CD14-positive monocyte (primary cell): Measurements from ENCODE around the gene FRS3. TPM values are rescaled to one million over a fixed set of nuclear protein-coding genes. Genes with fewer than 3 reads are reported as not detected.
"Not testable (repeated sequence)": the region's sequence is repeated elsewhere in the genome, so short reads cannot be mapped to it uniquely, and the experiment has no call there.

Source experiments
- DNase-seq, 3 donors: peaks; one replicate each; pipeline ENCODE4 v3.0.0-alpha.2; 2011 to 2022
- H2AFZ ChIP-seq: 2 replicates; pipeline ENCODE4 v1.6.0; 2012; ENCODE audit warnings: mild to moderate bottlenecking, low read depth, low read length, inconsistent platforms; ENCODE audit not compliant: insufficient read depth, poor library complexity, severe bottlenecking
- H3K27ac ChIP-seq, 2 donors: 1 replicate in 1 of 2; 2 replicates in 1 of 2; pipeline ENCODE4 v1.5.1; 2012 to 2013; ENCODE audit warnings: low read length in 2 of 2, control low read depth in 1 of 2, inconsistent platforms in 1 of 2, low read depth in 1 of 2, mild to moderate bottlenecking in 1 of 2
- H3K27me3 ChIP-seq, 2 donors: one replicate each; pipeline versions ENCODE4 v1.6.0 to v1.6.1; 2011 to 2013; ENCODE audit warnings: low read length in 2 of 2; ENCODE audit not compliant: control insufficient read depth in 2 of 2, insufficient read depth in 2 of 2
- H3K36me3 ChIP-seq, 2 donors: replicated peaks in 1 of 2; 1 replicate in 1 of 2; 2 replicates in 1 of 2; pipeline versions ENCODE4 v1.5.1 to v1.6.1; 2012 to 2013; ENCODE audit warnings: low read length in 2 of 2, control low read depth in 1 of 2, inconsistent platforms in 1 of 2, mild to moderate bottlenecking in 1 of 2; ENCODE audit not compliant: insufficient read depth in 2 of 2, control insufficient read depth in 1 of 2
- H3K4me1 ChIP-seq, 2 donors: 1 replicate in 1 of 2; 2 replicates in 1 of 2; pipeline versions ENCODE4 v1.5.1 to v1.6.1; 2012 to 2013; ENCODE audit warnings: low read length in 2 of 2, control low read depth in 1 of 2, inconsistent platforms in 1 of 2, mild to moderate bottlenecking in 1 of 2, moderate library complexity in 1 of 2; ENCODE audit not compliant: insufficient read depth in 2 of 2, control insufficient read depth in 1 of 2
- H3K4me2 ChIP-seq: replicated peaks from 2 replicates; pipeline ENCODE3; 2012; ENCODE audit warnings: low read length, moderate library complexity, mild to moderate bottlenecking; ENCODE audit not compliant: poor library complexity, severe bottlenecking; ENCODE audit errors: extremely low read depth
- H3K4me3 ChIP-seq, 3 experiments: fragments of 200-600 bp in 1 of 3; sonication (generic) in 1 of 3; replicated peaks in 1 of 3; 1 replicate in 2 of 3; 2 replicates in 1 of 3; pipeline ENCODE4 v1.5.1; 2011 to 2013; ENCODE audit warnings: low read length in 3 of 3, mild to moderate bottlenecking in 3 of 3, control low read depth in 2 of 3, low read depth in 2 of 3, inconsistent platforms in 1 of 3, moderate library complexity in 1 of 3
- H3K79me2 ChIP-seq: 2 replicates; pipeline ENCODE4 v1.6.0; 2012; ENCODE audit warnings: mild to moderate bottlenecking, control low read depth, inconsistent platforms, low read length, moderate library complexity; ENCODE audit not compliant: insufficient read depth
- H3K9ac ChIP-seq: 2 replicates; pipeline ENCODE4 v1.6.0; 2017; ENCODE audit warnings: low read length, mild to moderate bottlenecking; ENCODE audit not compliant: insufficient read depth, poor library complexity, severe bottlenecking
- H3K9me3 ChIP-seq, 2 donors: replicated peaks in 1 of 2; 1 replicate in 1 of 2; 2 replicates in 1 of 2; pipeline versions ENCODE4 v1.5.1 to v1.6.1; 2012 to 2013; ENCODE audit warnings: low read length in 2 of 2, control low read depth in 1 of 2; ENCODE audit not compliant: control insufficient read depth in 1 of 2, insufficient read depth in 1 of 2
- H4K20me1 ChIP-seq: 2 replicates; pipeline ENCODE4 v1.6.0; 2012; ENCODE audit warnings: mild to moderate bottlenecking, low read length, control low read depth, moderate library complexity; ENCODE audit not compliant: insufficient read depth
- H3K27ac Mint-ChIP-seq, 7 donors: one replicate each; pipeline ENCODE4 v1.8.0; 2020; ENCODE audit warnings: mild to moderate bottlenecking in 7 of 7, mixed read lengths in 7 of 7, moderate library complexity in 6 of 7, inconsistent platforms in 2 of 7
- H3K27me3 Mint-ChIP-seq, 3 donors: one replicate each; pipeline ENCODE4 v1.8.0; 2021 to 2022; ENCODE audit warnings: low read depth in 3 of 3, mild to moderate bottlenecking in 3 of 3, mixed read lengths in 3 of 3, moderate library complexity in 3 of 3, inconsistent platforms in 1 of 3
- H3K36me3 Mint-ChIP-seq, 2 donors: one replicate each; pipeline ENCODE4 v1.8.0; 2020; ENCODE audit warnings: mixed read lengths in 2 of 2, inconsistent platforms in 1 of 2, mild to moderate bottlenecking in 1 of 2
- H3K4me1 Mint-ChIP-seq: one replicate; pipeline ENCODE4 v1.8.0; 2020; ENCODE audit warnings: mild to moderate bottlenecking, mixed read lengths
- H3K4me3 Mint-ChIP-seq, 2 donors: one replicate each; pipeline ENCODE4 v1.8.0; 2020; ENCODE audit warnings: mild to moderate bottlenecking in 2 of 2, mixed read lengths in 2 of 2, moderate library complexity in 1 of 2
- H3K9me3 Mint-ChIP-seq, 7 donors: one replicate each; pipeline ENCODE4 v1.8.0; 2020 to 2022; ENCODE audit warnings: mixed read lengths in 7 of 7, mild to moderate bottlenecking in 6 of 7, moderate library complexity in 6 of 7, inconsistent platforms in 2 of 7
- WGBS: methylation state at CpG from one replicate; pipeline ENCODE4 v1.1.5; 2013; ENCODE audit warnings: missing lambda C conversion rate; ENCODE audit not compliant: insufficient coverage; 5-methylcytosine and 5-hydroxymethylcytosine counted together
- intact Hi-C, 2 donors: fragments of 100-400 bp; cut with micrococcal nuclease; formaldehyde crosslinking; loops; one replicate each; pipeline versions ENCODE4 v1.15.0 to v1.15.1; 2023
- polyA plus RNA-seq, 3 donors: library from polyadenylated mRNA; depleted of rRNA in 1 of 3; unstranded in 2 of 3; stranded (reverse) in 1 of 3; fragments of 300-500 nt in 2 of 3; fragments of >200 nt in 1 of 3; fragmentation: Illumina TruSeq in 2 of 3; gene quantifications; 1 replicate in 2 of 3; 2 replicates in 1 of 3; pipeline ENCODE4 v1.2.3, GENCODE V29; 2012 to 2021
- TF ChIP-seq, protein P1 (sequence below): fragments of 200-600 bp; IDR thresholded peaks from one replicate; pipeline ENCODE4 v1.8.0; 2022; ENCODE audit warnings: antibody characterized with exemption, mild to moderate bottlenecking

Gene FRS3
- polyA plus RNA-seq, 3 donors: 1.3 to 7.0 (median 2.6) TPM

DNA sequence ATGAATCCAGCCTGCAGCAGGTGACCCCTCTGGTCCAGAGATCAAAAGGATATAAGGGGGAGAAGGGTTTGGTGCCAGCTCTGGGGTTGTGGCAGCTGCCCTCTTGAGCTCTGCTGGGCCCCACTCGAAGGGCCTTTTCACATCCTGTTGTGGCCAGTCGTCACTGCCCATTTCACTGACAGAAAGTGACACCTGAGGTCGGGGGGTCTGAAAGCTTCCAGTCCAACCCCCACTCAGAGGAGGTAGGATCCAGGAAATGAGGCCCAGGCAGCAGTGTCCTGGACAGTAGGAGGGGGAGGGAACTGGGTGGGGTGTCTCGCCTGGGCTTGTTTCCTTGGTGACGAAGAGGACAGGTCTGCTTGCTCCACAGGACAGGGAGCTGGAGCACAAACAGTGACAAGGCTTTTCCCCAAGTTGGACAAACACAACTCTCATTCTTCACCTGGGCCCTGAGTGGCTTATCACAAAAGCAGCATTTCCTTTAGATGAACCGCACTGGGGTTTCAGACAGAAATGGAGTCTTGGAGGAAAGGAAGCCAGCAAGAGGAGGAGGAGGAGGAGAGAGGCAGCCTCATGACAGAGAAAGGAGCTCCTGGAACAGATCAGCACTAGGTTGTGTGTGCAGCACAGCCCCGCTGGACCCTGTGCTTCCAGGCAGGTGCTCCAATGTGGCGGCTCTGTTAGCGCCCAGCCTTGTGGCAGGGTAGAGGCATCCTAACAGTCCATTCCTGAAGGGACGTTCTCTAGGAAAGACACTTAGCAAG lies 11.0 kb downstream of the FRS3 start:
- Histone ChIP-seq H4K20me1 (no peaks in the 10 kb centered on the region), H3K4me1 (no peaks in the 10 kb centered on the region), H2AFZ (no peak overlapping the region), H3K27me3 (no peaks in the 10 kb centered on the region), H3K4me3 (no peak overlapping the region), H3K79me2 (no peaks in the 10 kb centered on the region), H3K4me2 (no peak overlapping the region), H3K27ac (no peak overlapping the region), H3K9ac (no peak overlapping the region), H3K9me3 (no peaks in the 10 kb centered on the region), H3K36me3 (peaks cover 28 to 44% of the 10 kb centered on the region in 2 donors)
- Mint-ChIP-seq H3K36me3 (peaks cover 37 to 45% of the 10 kb centered on the region in 2 donors), H3K4me1 (peaks cover 2% of the 10 kb centered on the region), H3K9me3 (no peaks in the 10 kb centered on the region), H3K27me3 (no peaks in the 10 kb centered on the region), H3K4me3 (no peak overlapping the region), H3K27ac (peak overlapping the region in 1 of 7 donors; percentile 19)
- no peak for DNase-seq
- intact Hi-C loops: loop anchor here in 1 of 2 donors (10.0 kb wide), 1 partner anchor 164 kb away; no protein-coding TSS in a partner anchor
- WGBS: 36% methylated on average over 9 of the region's 10 CpGs
- TF ChIP-seq, protein P1, sequence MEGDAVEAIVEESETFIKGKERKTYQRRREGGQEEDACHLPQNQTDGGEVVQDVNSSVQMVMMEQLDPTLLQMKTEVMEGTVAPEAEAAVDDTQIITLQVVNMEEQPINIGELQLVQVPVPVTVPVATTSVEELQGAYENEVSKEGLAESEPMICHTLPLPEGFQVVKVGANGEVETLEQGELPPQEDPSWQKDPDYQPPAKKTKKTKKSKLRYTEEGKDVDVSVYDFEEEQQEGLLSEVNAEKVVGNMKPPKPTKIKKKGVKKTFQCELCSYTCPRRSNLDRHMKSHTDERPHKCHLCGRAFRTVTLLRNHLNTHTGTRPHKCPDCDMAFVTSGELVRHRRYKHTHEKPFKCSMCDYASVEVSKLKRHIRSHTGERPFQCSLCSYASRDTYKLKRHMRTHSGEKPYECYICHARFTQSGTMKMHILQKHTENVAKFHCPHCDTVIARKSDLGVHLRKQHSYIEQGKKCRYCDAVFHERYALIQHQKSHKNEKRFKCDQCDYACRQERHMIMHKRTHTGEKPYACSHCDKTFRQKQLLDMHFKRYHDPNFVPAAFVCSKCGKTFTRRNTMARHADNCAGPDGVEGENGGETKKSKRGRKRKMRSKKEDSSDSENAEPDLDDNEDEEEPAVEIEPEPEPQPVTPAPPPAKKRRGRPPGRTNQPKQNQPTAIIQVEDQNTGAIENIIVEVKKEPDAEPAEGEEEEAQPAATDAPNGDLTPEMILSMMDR: no peak

GRCh38 chr6:41767112-41767833 lies 12.4 kb downstream of the FRS3 start:
- H3K4me3 Mint-ChIP-seq: no peak overlapping the region
- Histone ChIP-seq H2AFZ (no peak overlapping the region), H3K27me3 (no peaks in the 10 kb centered on the region), H4K20me1 (no peaks in the 10 kb centered on the region), H3K79me2 (no peaks in the 10 kb centered on the region), H3K9ac (no peak overlapping the region), H3K4me1 (no peaks in the 10 kb centered on the region), H3K36me3 (peaks cover 22 to 29% of the 10 kb centered on the region in 2 donors), H3K9me3 (no peaks in the 10 kb centered on the region), H3K27ac (no peak overlapping the region), H3K4me3 (no peak overlapping the region), H3K4me2 (no peak overlapping the region)
- H3K9me3 Mint-ChIP-seq: no peaks in the 10 kb centered on the region
- peaks cover 0 to 4% (median 0%) of the 10 kb centered on the region in 3 donors for H3K27me3 Mint-ChIP-seq
- TF ChIP-seq, protein P1: no peak
- 65% methylated on average over 8 of the region's 12 CpGs for WGBS
- H3K36me3 Mint-ChIP-seq: peaks cover 27 to 30% of the 10 kb centered on the region in 2 donors
- DNase-seq: no peak
- peak overlapping the region in 2 of 7 donors; percentile 46 to 77 for H3K27ac Mint-ChIP-seq
- intact Hi-C loops: loop anchor here in 1 of 2 donors (10.0 kb wide), 1 partner anchor 162 kb away; no protein-coding TSS in a partner anchor
- H3K4me1 Mint-ChIP-seq: peaks cover 2% of the 10 kb centered on the region

DNA sequence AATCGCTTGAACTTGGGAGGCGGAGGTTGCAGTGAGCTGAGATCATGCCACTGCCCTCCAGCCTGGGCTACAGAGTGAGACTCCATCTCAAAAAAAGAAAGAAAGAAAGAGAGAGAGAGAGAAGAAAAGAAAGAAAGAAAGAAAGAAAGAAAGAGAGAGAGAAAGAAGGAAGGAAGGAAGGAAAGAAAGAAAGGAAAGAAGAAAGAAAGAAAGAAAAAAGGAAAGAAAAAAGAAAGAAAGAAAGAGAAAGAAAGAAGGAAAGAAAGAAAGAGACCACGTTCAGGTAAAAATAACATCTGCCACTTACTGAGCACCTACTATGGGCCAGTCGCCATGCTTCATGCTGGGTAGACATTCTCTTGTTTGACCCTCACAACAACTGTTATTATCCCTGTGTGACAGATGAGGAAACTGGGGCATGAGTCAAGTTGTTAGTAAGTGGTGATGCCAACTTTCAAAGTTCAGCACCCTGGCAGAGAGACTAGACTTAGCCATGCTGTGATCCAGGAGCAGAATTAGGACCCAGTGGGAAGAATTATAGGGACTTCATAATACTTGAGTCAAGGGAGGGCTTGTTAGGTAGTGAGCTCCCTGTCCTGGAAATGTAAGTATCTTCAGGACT lies 13.5 kb downstream of the FRS3 start:
- H3K79me2 ChIP-seq, H3K4me3 Mint-ChIP-seq, H3K4me2 ChIP-seq, H3K9me3 ChIP-seq, H3K4me1 ChIP-seq, H3K27me3 ChIP-seq, H3K27me3 Mint-ChIP-seq, H2AFZ ChIP-seq, H3K27ac ChIP-seq, H3K4me1 Mint-ChIP-seq, H3K9me3 Mint-ChIP-seq, H4K20me1 ChIP-seq, H3K4me3 ChIP-seq, H3K9ac ChIP-seq, DNase-seq: not testable (repeated sequence)
- peaks cover 10 to 18% of the 10 kb centered on the region in 2 donors for H3K36me3 ChIP-seq
- intact Hi-C loops: loop anchor here in 1 of 2 donors (10.0 kb wide), 1 partner anchor 161 kb away; no protein-coding TSS in a partner anchor
- H3K27ac Mint-ChIP-seq: peak overlapping the region in 1 of 7 donors; percentile 33
- 100% methylated on average over 2 of the region's 4 CpGs for WGBS
- peaks cover 16 to 19% of the 10 kb centered on the region in 2 donors for H3K36me3 Mint-ChIP-seq
